PC-9 (cell line): ENCODE results near the gene APBA3. TPM values are rescaled to one million over a fixed set of nuclear protein-coding genes. Genes with fewer than 3 reads are reported as not detected.

Experiments
- BruUV-seq: library from RNA; stranded (reverse); fragments of 400-500 nt; replicated peaks from 2 replicates; lab custom pipeline; 2021; lab: Mats Ljungman, UMichigan
- CTCF ChIA-PET: fragments of 300-600 bp; sonication (Branson Sonifier 250); formaldehyde crosslinking; loops from one replicate; lab custom pipeline; 2022; ENCODE audit warnings: antibody characterized with exemption; lab: Charles Lee
- POLR2A ChIA-PET: fragments of 300-600 bp; sonication (Branson Sonifier 250); formaldehyde crosslinking; loops from one replicate; lab custom pipeline; 2022; ENCODE audit warnings: antibody characterized with exemption; ENCODE audit not compliant: unreplicated experiment; lab: Charles Lee
- DNase-seq, 2 experiments: peaks; one replicate each; pipeline versions ENCODE4 v3.0.0 to v3.0.0-alpha.2; 2015 to 2022; ENCODE audit warnings: mixed read lengths in 1 of 2
- H2AFZ ChIP-seq: fragments of 200-600 bp; sonication (generic); 2 replicates; pipeline ENCODE4 v1.8.1; 2017; ENCODE audit warnings: antibody characterized with exemption
- H3F3A ChIP-seq: fragments of 200-600 bp; sonication (generic); 2 replicates; pipeline ENCODE4 v1.8.1; 2017; ENCODE audit warnings: antibody characterized with exemption, mild to moderate bottlenecking, low read depth; ENCODE audit not compliant: insufficient read depth
- H3K27ac ChIP-seq: fragments of 200-600 bp; sonication (generic); 2 replicates; pipeline ENCODE4 v1.6.1; 2016; ENCODE audit warnings: mixed run types
- H3K27me3 ChIP-seq: fragments of 200-600 bp; sonication (generic); 2 replicates; pipeline ENCODE4 v1.6.1; 2016; ENCODE audit warnings: low read depth, mixed run types; ENCODE audit not compliant: insufficient read depth
- H3K36me3 ChIP-seq: fragments of 200-600 bp; sonication (generic); 2 replicates; pipeline ENCODE4 v1.6.1; 2016; ENCODE audit warnings: low read depth, mixed run types
- H3K4me1 ChIP-seq: fragments of 200-600 bp; sonication (generic); replicated peaks from 2 replicates; pipeline ENCODE4 v1.6.1; 2016; ENCODE audit warnings: mixed run types; ENCODE audit not compliant: insufficient read depth
- H3K4me2 ChIP-seq: fragments of 200-600 bp; sonication (generic); 2 replicates; pipeline ENCODE4 v1.6.1; 2017; ENCODE audit warnings: mixed run types
- H3K4me3 ChIP-seq: fragments of 200-600 bp; sonication (generic); 2 replicates; pipeline ENCODE4 v1.6.1; 2016; ENCODE audit warnings: mixed run types
- H3K79me2 ChIP-seq: fragments of 200-600 bp; sonication (generic); 2 replicates; pipeline ENCODE4 v1.6.1; 2017; ENCODE audit warnings: low read depth, mixed run types
- H3K9me2 ChIP-seq: fragments of 200-600 bp; sonication (generic); 2 replicates; pipeline ENCODE4 v1.8.1; 2017; ENCODE audit warnings: mild to moderate bottlenecking; ENCODE audit not compliant: insufficient read depth
- H3K9me3 ChIP-seq: fragments of 200-600 bp; sonication (generic); 2 replicates; pipeline ENCODE4 v1.8.1; 2016; ENCODE audit warnings: low read depth; ENCODE audit not compliant: insufficient read depth
- H4K20me1 ChIP-seq: fragments of 200-600 bp; sonication (generic); 2 replicates; pipeline ENCODE4 v1.8.1; 2017; ENCODE audit not compliant: insufficient read depth
- EZH2 ChIP-seq: fragments of 200-600 bp; sonication (generic); IDR thresholded peaks from 2 replicates; pipeline ENCODE4 v1.8.0; 2017; ENCODE audit warnings: antibody characterized with exemption, low read depth
- intact Hi-C: fragments of 100-400 bp; cut with micrococcal nuclease; formaldehyde crosslinking; loops from one replicate; pipeline ENCODE4 v1.10.0; 2022; ENCODE audit not compliant: unreplicated experiment
- total RNA-seq: library from RNA; stranded (reverse); gene quantifications from 2 replicates; pipeline ENCODE4 v1.2.3, GENCODE V29; 2021
- TF ChIP-seq, protein P1 (sequence below): fragments of 200-600 bp; sonication (generic); conservative IDR thresholded peaks from 2 replicates; pipeline ENCODE4 v1.6.1; 2017; ENCODE audit warnings: mixed run types, antibody characterized with exemption, mild to moderate bottlenecking, moderate library complexity

Gene APBA3
- total RNA-seq, 1 experiment from 2014 or later = 16.0 TPM

DNA sequence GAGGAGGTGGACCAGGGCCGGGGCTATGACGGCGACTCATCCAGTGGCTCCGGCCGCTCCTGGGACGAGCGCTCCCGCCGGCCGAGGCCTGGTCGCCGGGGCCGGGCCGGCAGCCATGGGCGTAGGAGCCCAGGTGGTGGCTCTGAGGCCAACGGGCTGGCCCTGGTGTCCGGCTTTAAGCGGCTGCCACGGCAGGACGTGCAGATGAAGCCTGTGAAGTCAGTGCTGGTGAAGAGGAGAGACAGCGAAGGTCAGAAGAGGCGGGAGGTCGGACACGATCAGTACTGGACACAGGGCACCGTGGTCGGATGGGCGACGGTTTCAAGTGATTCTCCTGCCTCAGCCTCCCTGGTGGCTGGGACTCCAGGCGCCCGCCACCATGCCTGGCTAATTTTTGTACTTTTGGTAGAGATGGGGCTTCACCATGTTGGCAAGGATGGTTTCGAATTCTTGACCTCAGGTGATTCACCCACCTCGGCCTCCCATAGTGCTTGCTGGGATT lies 31.0 kb downstream of the APBA3 start:
- Histone ChIP-seq H4K20me1 (no peaks in the 10 kb centered on the region), H3K79me2 (0 out of 2 replicates have a peak, but pooled peaks cover 5% of the 10 kb centered on the region), H3K4me3 (no peak overlapping the region), H2AFZ (no peak overlapping the region), H3K9me2 (no peaks in the 10 kb centered on the region), H3K9me3 (no peaks in the 10 kb centered on the region), H3K4me2 (no peak overlapping the region), H3K27me3 (no peaks in the 10 kb centered on the region), H3K36me3 (no peaks in the 10 kb centered on the region), H3K27ac (no peak overlapping the region), H3F3A (peaks cover 7% of the 10 kb centered on the region; the same call in 1 of the 2 replicates), H3K4me1 (peaks cover 11% of the 10 kb centered on the region)
- ChIA-PET POLR2A (no interaction called here), CTCF (no interaction called here)
- TF ChIP-seq, protein P1, sequence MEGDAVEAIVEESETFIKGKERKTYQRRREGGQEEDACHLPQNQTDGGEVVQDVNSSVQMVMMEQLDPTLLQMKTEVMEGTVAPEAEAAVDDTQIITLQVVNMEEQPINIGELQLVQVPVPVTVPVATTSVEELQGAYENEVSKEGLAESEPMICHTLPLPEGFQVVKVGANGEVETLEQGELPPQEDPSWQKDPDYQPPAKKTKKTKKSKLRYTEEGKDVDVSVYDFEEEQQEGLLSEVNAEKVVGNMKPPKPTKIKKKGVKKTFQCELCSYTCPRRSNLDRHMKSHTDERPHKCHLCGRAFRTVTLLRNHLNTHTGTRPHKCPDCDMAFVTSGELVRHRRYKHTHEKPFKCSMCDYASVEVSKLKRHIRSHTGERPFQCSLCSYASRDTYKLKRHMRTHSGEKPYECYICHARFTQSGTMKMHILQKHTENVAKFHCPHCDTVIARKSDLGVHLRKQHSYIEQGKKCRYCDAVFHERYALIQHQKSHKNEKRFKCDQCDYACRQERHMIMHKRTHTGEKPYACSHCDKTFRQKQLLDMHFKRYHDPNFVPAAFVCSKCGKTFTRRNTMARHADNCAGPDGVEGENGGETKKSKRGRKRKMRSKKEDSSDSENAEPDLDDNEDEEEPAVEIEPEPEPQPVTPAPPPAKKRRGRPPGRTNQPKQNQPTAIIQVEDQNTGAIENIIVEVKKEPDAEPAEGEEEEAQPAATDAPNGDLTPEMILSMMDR = no peak
- no peak for DNase-seq
- intact Hi-C loops = no loop called here
- no TSS peak for BruUV-seq

DNA sequence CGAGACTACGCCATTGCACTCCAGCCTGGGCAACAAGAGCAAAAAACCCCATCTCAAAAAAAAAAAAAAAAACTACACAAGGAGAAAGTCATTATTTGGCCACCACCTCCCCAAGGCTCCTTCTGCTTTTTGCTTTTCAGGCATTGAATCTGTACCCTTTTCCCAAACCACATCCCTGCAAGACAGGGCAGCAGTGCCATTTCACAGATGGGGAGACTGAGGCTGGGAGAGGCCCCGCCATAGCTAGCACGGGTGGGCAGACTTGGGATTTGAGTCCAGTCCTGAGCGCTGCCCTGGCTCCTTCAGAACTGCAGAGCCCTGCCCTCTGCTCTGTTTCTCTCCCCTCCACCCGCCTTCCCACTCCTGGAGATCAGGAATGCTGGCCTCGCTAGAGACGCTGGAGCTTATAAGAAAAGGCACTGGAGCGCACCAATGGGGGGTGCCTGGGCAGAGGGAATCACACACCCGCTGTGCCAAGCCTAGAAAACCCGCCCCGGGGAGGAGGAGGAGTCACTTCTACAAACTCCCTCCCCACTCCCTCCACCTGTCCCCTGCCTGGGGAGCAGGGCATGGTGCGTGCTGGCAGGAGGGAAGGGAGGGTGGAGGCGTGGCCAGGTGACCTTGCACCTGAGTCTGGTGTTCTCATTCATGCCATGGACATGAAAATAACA lies 35.7 kb downstream of the APBA3 start:
- POLR2A ChIA-PET = no interaction called here
- no TSS peak for BruUV-seq
- Histone ChIP-seq H3K4me1 (peaks cover 19% of the 10 kb centered on the region), H3K4me2 (no peak overlapping the region), H3K36me3 (no peaks in the 10 kb centered on the region), H3K4me3 (no peak overlapping the region), H3F3A (peaks cover 14% of the 10 kb centered on the region; the same call in 1 of the 2 replicates), H2AFZ (no peak overlapping the region), H3K9me2 (no peaks in the 10 kb centered on the region), H3K9me3 (no peaks in the 10 kb centered on the region), H3K27me3 (no peaks in the 10 kb centered on the region), H3K79me2 (0 out of 2 replicates have a peak, but pooled peaks cover 8% of the 10 kb centered on the region), H3K27ac (no peak overlapping the region), H4K20me1 (no peaks in the 10 kb centered on the region)
- peak; percentile 40 to 77 for DNase-seq
- intact Hi-C loops = no loop called here
- CTCF ChIA-PET = no interaction called here
- TF ChIP-seq, protein P1 = no peak
- TF ChIP-seq EZH2 = no peak

GRCh38 chr19:3725121-3725520 lies 36.4 kb downstream of the APBA3 start:
- Histone ChIP-seq H3K27ac (no peak overlapping the region), H3K79me2 (0 out of 2 replicates have a peak, but pooled peaks cover 8% of the 10 kb centered on the region), H3F3A (peaks cover 19% of the 10 kb centered on the region; the same call in 1 of the 2 replicates), H3K27me3 (no peaks in the 10 kb centered on the region), H4K20me1 (no peaks in the 10 kb centered on the region), H3K4me1 (peaks cover 26% of the 10 kb centered on the region), H2AFZ (no peak overlapping the region), H3K4me2 (no peak overlapping the region), H3K9me3 (no peaks in the 10 kb centered on the region), H3K36me3 (no peaks in the 10 kb centered on the region), H3K4me3 (no peak overlapping the region), H3K9me2 (no peaks in the 10 kb centered on the region)
- BruUV-seq = no TSS peak
- TF ChIP-seq EZH2 = no peak
- TF ChIP-seq, protein P1 = no peak
- DNase-seq = no peak
- intact Hi-C loops = no loop called here
- POLR2A ChIA-PET = interaction anchor here (0.6 kb wide), 1 partner anchor 38 kb away, joined by 4 read pairs; no protein-coding TSS in a partner anchor
- CTCF ChIA-PET = no interaction called here
